Measurements from ENCODE around the gene DMRT1.
"Not testable (repeated sequence)": the region's sequence is repeated elsewhere in the genome, so short reads cannot be mapped to it uniquely, and the experiment has no call there.

The DMRT1 gene

GRCh38 chr9:860706-861105 lies 19.2 kb downstream of the DMRT1 start:
- POLR2A ChIA-PET = no interaction called here
- H3K27ac ChIP-seq (ENCODE audit: extremely low read depth, low read depth, low read length) = no peak overlapping the region
- no peak for TF ChIP-seq ZNF830 (tag by site-specific recombination; IDR thresholded peaks at IDR 0.05; ENCODE audit: low read depth)
- TF ChIP-seq, protein P1, sequence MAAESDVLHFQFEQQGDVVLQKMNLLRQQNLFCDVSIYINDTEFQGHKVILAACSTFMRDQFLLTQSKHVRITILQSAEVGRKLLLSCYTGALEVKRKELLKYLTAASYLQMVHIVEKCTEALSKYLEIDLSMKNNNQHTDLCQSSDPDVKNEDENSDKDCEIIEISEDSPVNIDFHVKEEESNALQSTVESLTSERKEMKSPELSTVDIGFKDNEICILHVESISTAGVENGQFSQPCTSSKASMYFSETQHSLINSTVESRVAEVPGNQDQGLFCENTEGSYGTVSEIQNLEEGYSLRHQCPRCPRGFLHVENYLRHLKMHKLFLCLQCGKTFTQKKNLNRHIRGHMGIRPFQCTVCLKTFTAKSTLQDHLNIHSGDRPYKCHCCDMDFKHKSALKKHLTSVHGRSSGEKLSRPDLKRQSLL (tag by site-specific recombination; IDR thresholded peaks at IDR 0.05) = no peak
- TF ChIP-seq ZBTB48 (tag by site-specific recombination; IDR thresholded peaks at IDR 0.05) = no peak
- TF ChIP-seq ZNF626 (tag by site-specific recombination; IDR thresholded peaks at IDR 0.05) = no peak
- TF ChIP-seq ZNF280D (tag by site-specific recombination; IDR thresholded peaks at IDR 0.05) = no peak
- no peak for TF ChIP-seq ZNF132 (tag by site-specific recombination; IDR thresholded peaks at IDR 0.05; ENCODE audit: borderline replicate concordance)
- no peak for TF ChIP-seq SETDB1 (IDR thresholded peaks at IDR 0.05; ENCODE audit: insufficient read length, low read length)
- TF ChIP-seq ZNF76 (tag by site-specific recombination; IDR thresholded peaks at IDR 0.05; ENCODE audit: borderline replicate concordance, low read depth) = no peak
- TF ChIP-seq ZNF211 (tag by site-specific recombination; IDR thresholded peaks at IDR 0.05; ENCODE audit: low read depth) = no peak
- TF ChIP-seq ZNF174 (tag by site-specific recombination; IDR thresholded peaks at IDR 0.05) = no peak
- TF ChIP-seq GLI4 (tag by site-specific recombination; IDR thresholded peaks at IDR 0.05) = no peak
- TF ChIP-seq GLIS2 (tag by site-specific recombination; IDR thresholded peaks at IDR 0.05) = no peak
- no peak for TF ChIP-seq ZNF140 (tag by site-specific recombination; IDR thresholded peaks at IDR 0.05)
- no peak for TF ChIP-seq TRIM28 (IDR thresholded peaks at IDR 0.05; ENCODE audit: borderline replicate concordance, low read length)
- no peak for TF ChIP-seq ZNF302 (tag by site-specific recombination; IDR thresholded peaks at IDR 0.05; ENCODE audit: low read depth)
- TF ChIP-seq, protein P2, sequence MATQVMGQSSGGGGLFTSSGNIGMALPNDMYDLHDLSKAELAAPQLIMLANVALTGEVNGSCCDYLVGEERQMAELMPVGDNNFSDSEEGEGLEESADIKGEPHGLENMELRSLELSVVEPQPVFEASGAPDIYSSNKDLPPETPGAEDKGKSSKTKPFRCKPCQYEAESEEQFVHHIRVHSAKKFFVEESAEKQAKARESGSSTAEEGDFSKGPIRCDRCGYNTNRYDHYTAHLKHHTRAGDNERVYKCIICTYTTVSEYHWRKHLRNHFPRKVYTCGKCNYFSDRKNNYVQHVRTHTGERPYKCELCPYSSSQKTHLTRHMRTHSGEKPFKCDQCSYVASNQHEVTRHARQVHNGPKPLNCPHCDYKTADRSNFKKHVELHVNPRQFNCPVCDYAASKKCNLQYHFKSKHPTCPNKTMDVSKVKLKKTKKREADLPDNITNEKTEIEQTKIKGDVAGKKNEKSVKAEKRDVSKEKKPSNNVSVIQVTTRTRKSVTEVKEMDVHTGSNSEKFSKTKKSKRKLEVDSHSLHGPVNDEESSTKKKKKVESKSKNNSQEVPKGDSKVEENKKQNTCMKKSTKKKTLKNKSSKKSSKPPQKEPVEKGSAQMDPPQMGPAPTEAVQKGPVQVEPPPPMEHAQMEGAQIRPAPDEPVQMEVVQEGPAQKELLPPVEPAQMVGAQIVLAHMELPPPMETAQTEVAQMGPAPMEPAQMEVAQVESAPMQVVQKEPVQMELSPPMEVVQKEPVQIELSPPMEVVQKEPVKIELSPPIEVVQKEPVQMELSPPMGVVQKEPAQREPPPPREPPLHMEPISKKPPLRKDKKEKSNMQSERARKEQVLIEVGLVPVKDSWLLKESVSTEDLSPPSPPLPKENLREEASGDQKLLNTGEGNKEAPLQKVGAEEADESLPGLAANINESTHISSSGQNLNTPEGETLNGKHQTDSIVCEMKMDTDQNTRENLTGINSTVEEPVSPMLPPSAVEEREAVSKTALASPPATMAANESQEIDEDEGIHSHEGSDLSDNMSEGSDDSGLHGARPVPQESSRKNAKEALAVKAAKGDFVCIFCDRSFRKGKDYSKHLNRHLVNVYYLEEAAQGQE (tag by site-specific recombination; IDR thresholded peaks at IDR 0.05) = no peak
- TF ChIP-seq MEIS1 (CRISPR knock-in tag; IDR thresholded peaks at IDR 0.05; ENCODE audit: borderline replicate concordance) = no peak
- no peak for TF ChIP-seq PATZ1 (tag by site-specific recombination; IDR thresholded peaks at IDR 0.05)
- TF ChIP-seq ZNF10 (tag by site-specific recombination; IDR thresholded peaks at IDR 0.05) = no peak
- TF ChIP-seq ZNF404 (tag by site-specific recombination; IDR thresholded peaks at IDR 0.05) = no peak
- H3K4me1 ChIP-seq (ENCODE audit: control insufficient read depth, insufficient read depth, low read length) = no peaks in the 10 kb centered on the region
- CTCF ChIA-PET = no interaction called here
- H3K4me3 ChIP-seq (ENCODE audit: low read depth, low read length) = no peak overlapping the region
- H3K9me3 ChIP-seq (ENCODE audit: control insufficient read depth, insufficient read depth, low read depth, low read length) = no peaks in the 10 kb centered on the region
- no peaks in the 10 kb centered on the region for H3K36me3 ChIP-seq (ENCODE audit: control insufficient read depth in 2 of 2, insufficient read depth in 1 of 2, low read length in 2 of 2)

GRCh38 chr9:861525-861924 lies 20.0 kb downstream of the DMRT1 start:
- H3K36me3 ChIP-seq (ENCODE audit: control insufficient read depth in 2 of 2, insufficient read depth in 1 of 2, low read length in 2 of 2); H3K27ac ChIP-seq (ENCODE audit: extremely low read depth, low read depth, low read length); H3K4me3 ChIP-seq (ENCODE audit: low read depth, low read length); CTCF ChIA-PET; H3K4me1 ChIP-seq (ENCODE audit: control insufficient read depth, insufficient read depth, low read length); H3K9me3 ChIP-seq (ENCODE audit: control insufficient read depth, insufficient read depth, low read depth, low read length); POLR2A ChIA-PET: not testable (repeated sequence)

Measured in HEK293 (cell line).